ENCODE results near the gene ARGLU1.

- TF ChIP-seq POLR2A (IDR thresholded peaks at IDR 0.05) (no peak), CTCF (IDR thresholded peaks at IDR 0.05) (no peak)
These were observed 62.6 kb downstream of the ARGLU1 start for GRCh38 chr13:106505295-106505694.
